Liver (tissue), 9 donors: ENCODE data around the gene NCOR2. TPM values are rescaled to one million over a fixed set of nuclear protein-coding genes. Genes with fewer than 3 reads are reported as not detected.

Source experiments
- DNase-seq: peaks from one replicate; pipeline ENCODE4 v3.0.0-alpha.2; 2017; ENCODE audit warnings: low spot score
- H3K27ac ChIP-seq, 2 donors: one replicate each; pipeline ENCODE4 v1.7.0; 2013; ENCODE audit warnings: inconsistent platforms in 2 of 2, low read length in 2 of 2, control low read depth in 1 of 2, low read depth in 1 of 2, mild to moderate bottlenecking in 1 of 2
- H3K27me3 ChIP-seq, 4 donors: one replicate each; pipeline versions ENCODE4 v1.6.1 to v1.7.0; 2013; ENCODE audit warnings: low read length in 3 of 4, inconsistent platforms in 1 of 4, mild to moderate bottlenecking in 1 of 4, moderate library complexity in 1 of 4; ENCODE audit not compliant: control insufficient read depth in 4 of 4, insufficient read depth in 4 of 4
- H3K36me3 ChIP-seq, 4 donors: one replicate each; pipeline versions ENCODE4 v1.6.1 to v1.7.0; 2013; ENCODE audit warnings: low read length in 3 of 4, mild to moderate bottlenecking in 3 of 4, low read depth in 1 of 4, moderate library complexity in 1 of 4; ENCODE audit not compliant: control insufficient read depth in 4 of 4, insufficient read depth in 3 of 4
- H3K4me1 ChIP-seq, 4 donors: one replicate each; pipeline versions ENCODE4 v1.6.1 to v1.7.0; 2013; ENCODE audit warnings: low read length in 3 of 4, mild to moderate bottlenecking in 3 of 4, moderate library complexity in 1 of 4; ENCODE audit not compliant: control insufficient read depth in 4 of 4, insufficient read depth in 4 of 4
- H3K4me3 ChIP-seq, 3 donors: one replicate each; pipeline versions ENCODE4 v1.6.1 to v1.7.0; 2013; ENCODE audit warnings: low read length in 3 of 3, control low read depth in 1 of 3, low read depth in 1 of 3, mild to moderate bottlenecking in 1 of 3
- H3K9ac ChIP-seq, 2 donors: one replicate each; pipeline ENCODE4 v1.7.0; 2013; ENCODE audit warnings: low read length in 2 of 2, mild to moderate bottlenecking in 2 of 2, moderate library complexity in 2 of 2, control low read depth in 1 of 2, low read depth in 1 of 2
- H3K9me3 ChIP-seq, 4 donors: one replicate each; pipeline versions ENCODE4 v1.6.1 to v1.7.0; 2013; ENCODE audit warnings: low read length in 3 of 4; ENCODE audit not compliant: control insufficient read depth in 4 of 4
- ATF3 ChIP-seq: IDR thresholded peaks from 2 replicates; pipeline ENCODE4 v1.6.1; 2016; ENCODE audit warnings: antibody characterized with exemption
- CTCF ChIP-seq: fragments of 150-350 bp; IDR thresholded peaks from 2 replicates; pipeline ENCODE4 v1.5.1; 2017; ENCODE audit warnings: improper control_type of control experiment, low read depth, low read length; ENCODE audit not compliant: missing input control
- EGR1 ChIP-seq, 2 donors: IDR thresholded peaks; 2 replicates each; pipeline ENCODE4 v1.6.1; 2016 to 2018; ENCODE audit warnings: antibody characterized with exemption in 2 of 2, low read depth in 2 of 2
- FOXA1 ChIP-seq: IDR thresholded peaks from 2 replicates; pipeline ENCODE4 v1.6.1; 2016; ENCODE audit warnings: antibody characterized with exemption
- FOXA2 ChIP-seq: IDR thresholded peaks from 2 replicates; pipeline ENCODE4 v1.6.1; 2016; ENCODE audit warnings: antibody characterized with exemption
- GABPA ChIP-seq, 2 donors: IDR thresholded peaks in 1 of 2; conservative IDR thresholded peaks in 1 of 2; 2 replicates each; pipeline ENCODE4 v1.6.1; 2016; ENCODE audit warnings: antibody characterized with exemption in 2 of 2, mild to moderate bottlenecking in 1 of 2, moderate library complexity in 1 of 2
- HNF4A ChIP-seq, 2 donors: conservative IDR thresholded peaks; 2 replicates each; pipeline ENCODE4 v1.6.1; 2016; ENCODE audit warnings: antibody characterized with exemption in 2 of 2, mild to moderate bottlenecking in 2 of 2
- HNF4G ChIP-seq: IDR thresholded peaks from 2 replicates; pipeline ENCODE4 v1.6.1; 2016; ENCODE audit warnings: antibody characterized with exemption
- JUND ChIP-seq, 2 donors: IDR thresholded peaks; 2 replicates each; pipeline ENCODE4 v1.6.1; 2016; ENCODE audit warnings: antibody characterized with exemption in 2 of 2
- MAX ChIP-seq: IDR thresholded peaks from 2 replicates; pipeline ENCODE4 v1.6.1; 2016; ENCODE audit warnings: antibody characterized with exemption
- NR2F2 ChIP-seq: IDR thresholded peaks from 2 replicates; pipeline ENCODE4 v1.6.1; 2016; ENCODE audit warnings: antibody characterized with exemption
- RAD21 ChIP-seq, 2 donors: IDR thresholded peaks; 2 replicates each; pipeline ENCODE4 v1.6.1; 2016; ENCODE audit warnings: antibody characterized with exemption in 2 of 2, mild to moderate bottlenecking in 2 of 2
- REST ChIP-seq: IDR thresholded peaks from 2 replicates; pipeline ENCODE4 v1.6.1; 2016; ENCODE audit warnings: antibody characterized with exemption, mild to moderate bottlenecking
- SP1 ChIP-seq: IDR thresholded peaks from 2 replicates; pipeline ENCODE4 v1.6.1; 2018; ENCODE audit warnings: antibody characterized with exemption, mild to moderate bottlenecking
- TAF1 ChIP-seq: conservative IDR thresholded peaks from 2 replicates; pipeline ENCODE4 v1.6.1; 2016; ENCODE audit warnings: antibody characterized with exemption, mild to moderate bottlenecking
- YY1 ChIP-seq: IDR thresholded peaks from 2 replicates; pipeline ENCODE4 v1.6.1; 2016; ENCODE audit warnings: antibody characterized with exemption, mild to moderate bottlenecking
- ZBTB33 ChIP-seq: IDR thresholded peaks from 2 replicates; pipeline ENCODE4 v1.6.1; 2016; ENCODE audit warnings: antibody characterized with exemption
- WGBS: extraction: QIAGEN DNeasy Blood & Tissue Kit; methylation state at CpG from one replicate; pipeline ENCODE4 v1.1.7; 2013; 5-methylcytosine and 5-hydroxymethylcytosine counted together
- polyA plus RNA-seq, 2 donors: library from polyadenylated mRNA; stranded (reverse) in 1 of 2; unstranded in 1 of 2; fragments of 200-250 nt in 1 of 2; fragments of >200 nt in 1 of 2; fragmentation: Nextera tagmentation in 1 of 2; extraction: Ambion mirVana in 1 of 2; gene quantifications; one replicate each; pipeline versions ENCODE4 v1.2.1 to v1.2.3, GENCODE V29; 2013 to 2015
- total RNA-seq, 2 donors: library from RNA; depleted of rRNA; stranded (reverse); fragments of >200 nt; gene quantifications; one replicate each; pipeline ENCODE4 v1.2.3, GENCODE V29; 2014
- donor health status: healthy.
- donor health status: healthy.
- donor health status: healthy.
- donor health status: healthy.
- donor health status: healthy.

Gene NCOR2
- total and polyA plus RNA-seq, 4 donors: 7.9 to 31.6 (median 18.1) TPM

- Histone ChIP-seq H3K27ac (no peak overlapping the region), H3K9ac (no peak overlapping the region), H3K4me1 (peaks cover 2 to 34% (median 16%) of the 10 kb centered on the region in 4 donors), H3K9me3 (no peaks in the 10 kb centered on the region), H3K36me3 (no peaks in the 10 kb centered on the region), H3K4me3 (no peak overlapping the region), H3K27me3 (no peaks in the 10 kb centered on the region)
- WGBS: 73% methylated on average over 25 of the region's 25 CpGs
- TF ChIP-seq ZBTB33 (no peak), FOXA1 (no peak), YY1 (no peak), NR2F2 (no peak), CTCF (no peak), TAF1 (no peak), EGR1 (IDR thresholded peaks at IDR 0.05; ENCODE audit: low read depth in 2 of 2) (no peak), RAD21 (IDR thresholded peaks at IDR 0.05) (no peak), MAX (no peak), HNF4G (no peak), HNF4A (conservative IDR thresholded peaks at IDR 0.05) (no peak), REST (no peak), SP1 (no peak), ATF3 (no peak), GABPA (IDR thresholded peaks at IDR 0.05 in 1 of 2, conservative IDR thresholded peaks at IDR 0.05 in 1 of 2) (no peak), FOXA2 (no peak), JUND (IDR thresholded peaks at IDR 0.05) (no peak)
- no peak for DNase-seq
Observed at GRCh38 chr12:124551268-124552144, 15.9 kb downstream of the NCOR2 start.
